ENCODE measurements around the gene SNX9.

SNX9 gene

DNA sequence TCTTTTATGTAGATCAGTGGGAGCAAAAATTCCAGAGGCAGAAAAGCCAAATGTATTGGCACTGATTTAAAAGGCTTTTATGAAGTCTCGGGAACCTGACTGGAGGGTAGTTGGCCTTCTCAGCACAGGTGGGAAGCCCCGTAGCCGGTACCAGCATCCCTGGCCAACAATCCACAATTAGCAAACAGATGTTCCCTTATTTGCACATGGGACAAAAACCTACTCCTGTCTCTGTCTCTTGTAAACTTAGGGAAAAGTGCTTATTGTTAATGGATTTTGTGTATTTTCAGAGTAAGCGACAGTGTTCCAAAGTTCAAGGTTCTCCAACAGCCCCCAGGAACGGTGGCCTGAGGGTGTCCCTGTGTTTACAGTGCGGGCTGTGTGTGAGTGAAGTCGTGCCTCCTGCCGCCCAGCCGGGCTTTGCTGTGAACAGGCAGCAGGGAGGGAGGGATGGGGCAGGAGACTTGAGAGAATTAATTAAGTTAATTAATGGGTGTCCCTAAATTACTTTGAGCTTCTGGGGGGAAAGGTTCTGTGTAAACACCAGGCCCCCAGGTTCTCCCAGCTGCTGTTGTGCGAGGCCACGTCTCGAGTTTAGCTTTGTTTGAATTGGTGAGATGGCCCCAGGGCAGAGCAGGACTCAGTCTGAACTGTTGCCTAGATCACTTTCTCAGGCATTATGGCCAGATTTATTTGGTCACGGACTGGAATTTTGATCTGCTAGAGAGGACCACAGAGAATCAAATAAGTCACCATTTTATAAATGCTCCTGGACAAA is 162.5 kb downstream of the SNX9 start:
- FAIRE-seq, result no peak

DNA sequence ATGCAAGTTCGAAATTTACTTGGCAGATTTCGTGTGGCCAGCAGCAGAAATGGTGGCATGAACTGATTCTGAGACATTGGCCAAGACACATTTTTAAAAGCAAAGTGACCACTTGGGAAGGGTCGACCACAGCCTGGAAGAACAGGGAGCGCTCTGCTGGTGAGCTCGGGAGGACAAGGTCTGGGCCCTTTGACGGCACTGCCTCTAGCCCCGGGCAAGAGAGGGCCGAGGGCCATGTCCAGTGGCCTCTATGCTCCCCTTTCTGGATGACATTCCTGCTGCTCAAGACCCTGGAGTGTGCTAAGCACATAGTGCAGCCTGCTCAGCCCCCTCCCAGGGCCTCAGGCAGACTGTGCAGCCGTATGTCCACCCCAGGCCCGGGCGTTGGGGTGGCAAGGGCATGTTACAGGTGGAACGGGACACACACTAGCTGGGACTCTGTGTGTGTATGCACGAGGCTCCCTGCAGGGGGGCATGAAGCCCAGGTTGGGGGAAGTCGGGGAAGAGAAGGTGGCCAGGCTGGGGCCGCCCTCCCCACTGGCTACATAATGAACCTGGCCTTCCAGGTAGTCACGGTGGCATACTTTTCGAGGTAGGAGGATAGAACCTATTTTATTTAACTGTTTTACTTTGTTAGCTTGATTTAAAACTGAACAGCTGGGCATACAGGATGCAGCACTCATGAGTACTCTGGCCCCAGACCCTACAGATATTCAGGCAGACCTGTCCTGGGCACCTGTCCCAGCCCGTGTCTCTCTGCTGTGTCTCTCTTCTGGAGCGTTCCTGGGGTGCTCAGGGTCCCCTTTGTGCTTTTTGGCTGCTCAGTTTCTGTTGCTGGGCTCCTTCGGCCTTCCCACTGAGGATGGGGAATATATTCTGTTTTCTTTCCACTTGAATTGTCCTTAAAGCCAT is 165.0 kb downstream of the SNX9 start:
- no peak for DNase-seq (ENCODE audit: insufficient read length, low spot score)
- FAIRE-seq, result no peak

More for the DNA sequence above, 162.5 kb downstream of the SNX9 start:
- no peak for DNase-seq (ENCODE audit: insufficient read length, low spot score)

DNA sequence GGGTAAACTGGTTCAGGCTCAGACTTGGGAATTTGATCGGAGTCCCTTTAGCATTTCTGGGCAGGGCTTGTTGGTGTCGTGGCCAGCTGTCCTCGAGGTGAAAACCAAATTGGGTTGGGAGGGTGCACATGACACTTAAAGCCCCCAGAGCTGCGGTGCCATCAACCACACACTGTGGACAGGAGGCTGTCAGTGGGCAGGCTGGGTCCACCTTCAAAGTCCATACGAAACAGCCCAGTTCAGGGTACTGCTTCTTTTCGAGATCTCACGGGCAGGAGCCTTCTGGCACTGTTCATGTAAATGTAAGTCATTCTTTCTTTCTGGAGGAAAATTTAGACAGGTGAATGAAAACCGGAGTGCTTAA is 165.6 kb downstream of the SNX9 start:
- no peak for DNase-seq (ENCODE audit: insufficient read length, low spot score)
- FAIRE-seq, result no peak

GRCh38 chr6:157989541-157990289 is 166.7 kb downstream of the SNX9 start:
- FAIRE-seq, result no peak

GRCh38 chr6:157990321-157991066 is 167.4 kb downstream of the SNX9 start:
- FAIRE-seq (no peak), DNase-seq (ENCODE audit: insufficient read length, low spot score) (no peak)

More at GRCh38 chr6:157989541-157990289, 166.7 kb downstream of the SNX9 start:
- no peak for DNase-seq (ENCODE audit: insufficient read length, low spot score)

DNA sequence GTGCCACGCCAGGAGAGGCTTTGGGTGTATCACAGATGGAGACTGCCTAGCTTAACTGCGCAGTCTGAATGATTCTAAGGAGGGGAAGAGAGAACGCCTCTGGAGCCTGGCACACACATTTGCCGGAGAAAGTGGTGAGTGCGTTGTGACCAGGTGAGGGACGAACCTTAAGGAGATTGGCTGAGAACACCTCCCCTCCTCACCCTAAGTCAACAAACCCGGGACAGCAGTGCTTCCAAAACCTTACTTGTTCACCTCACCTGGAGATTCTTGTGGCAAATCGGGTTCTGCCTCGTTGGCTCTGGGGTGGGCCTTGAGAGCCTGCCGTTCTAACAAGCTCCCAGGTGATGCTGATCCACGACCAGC is 168.0 kb downstream of the SNX9 start:
- DNase-seq (ENCODE audit: insufficient read length, low spot score) (no peak), FAIRE-seq (no peak)

GRCh38 chr6:157993076-157993475 is 170.0 kb downstream of the SNX9 start:
- FAIRE-seq (no peak), DNase-seq (ENCODE audit: insufficient read length, low spot score) (no peak)

DNA sequence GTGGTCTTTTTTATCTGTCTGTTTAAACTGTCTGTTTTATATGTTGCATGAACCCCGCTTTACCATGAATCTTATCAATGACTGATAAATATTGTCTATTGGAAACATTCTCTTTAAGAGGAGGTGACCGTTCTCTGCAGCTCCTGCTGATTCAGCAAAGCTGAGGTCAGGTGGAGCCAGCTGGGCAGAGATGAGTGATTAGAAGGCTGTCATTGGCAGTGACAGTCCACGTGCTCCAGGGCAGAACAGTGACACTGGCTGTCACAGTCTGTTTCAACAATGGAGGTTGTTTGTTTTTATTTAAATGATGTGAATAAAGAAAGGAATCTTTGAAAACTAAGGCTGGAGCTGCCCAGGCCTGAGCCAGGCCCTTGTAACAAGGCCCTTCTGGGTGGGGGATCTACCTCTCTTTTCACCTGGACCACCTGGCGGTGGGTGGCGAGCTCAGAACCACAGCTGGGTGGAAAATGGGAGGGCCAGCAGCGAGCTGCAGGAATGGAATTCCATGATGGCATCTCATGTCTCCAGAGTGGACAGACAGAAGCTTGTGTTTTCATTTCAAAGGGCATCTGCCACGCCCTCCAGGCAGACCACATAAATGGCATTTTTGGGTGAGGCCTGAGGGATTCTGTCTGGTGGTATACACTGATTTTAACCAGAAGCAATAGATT is 171.2 kb downstream of the SNX9 start:
- FAIRE-seq (no peak), DNase-seq (ENCODE audit: insufficient read length, low spot score) (no peak)
